Non-pigmented ciliary epithelial cell (primary cell): ENCODE results near the gene STOML3.
"Not testable (repeated sequence)": the region's sequence is repeated elsewhere in the genome, so short reads cannot be mapped to it uniquely, and the experiment has no call there.

Source experiments
- DNase-seq: peaks from one replicate; pipeline ENCODE4 v3.0.0-alpha.2; 2010; ENCODE audit warnings: low read depth

Gene STOML3, protein sequence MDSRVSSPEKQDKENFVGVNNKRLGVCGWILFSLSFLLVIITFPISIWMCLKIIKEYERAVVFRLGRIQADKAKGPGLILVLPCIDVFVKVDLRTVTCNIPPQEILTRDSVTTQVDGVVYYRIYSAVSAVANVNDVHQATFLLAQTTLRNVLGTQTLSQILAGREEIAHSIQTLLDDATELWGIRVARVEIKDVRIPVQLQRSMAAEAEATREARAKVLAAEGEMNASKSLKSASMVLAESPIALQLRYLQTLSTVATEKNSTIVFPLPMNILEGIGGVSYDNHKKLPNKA

DNA sequence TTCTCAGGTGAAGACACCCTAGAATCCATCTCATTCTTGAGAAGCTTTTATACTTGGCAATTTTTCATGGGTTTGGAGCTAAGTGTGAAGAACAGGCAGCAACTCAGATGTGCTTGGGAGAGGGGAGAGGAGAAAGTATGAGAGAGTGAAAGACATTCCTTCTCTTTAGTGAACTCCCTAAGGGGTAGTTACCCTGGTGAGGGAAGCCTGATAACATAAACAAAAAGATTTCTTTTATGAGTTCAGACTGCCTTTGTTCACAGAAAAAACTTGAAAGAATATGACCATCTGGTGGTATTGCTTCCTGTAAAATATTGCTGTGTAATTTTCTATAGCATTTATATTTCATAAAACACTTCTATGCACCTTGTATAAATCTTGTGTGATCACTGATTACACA is at the start of gene STOML3:
Gene STOML3, minus strand, starts transcription at position 139 of the 400 bp plus-strand sequence. Its CDS starts 110 bp downstream, at position 29.
- DNase-seq: no peak

DNA sequence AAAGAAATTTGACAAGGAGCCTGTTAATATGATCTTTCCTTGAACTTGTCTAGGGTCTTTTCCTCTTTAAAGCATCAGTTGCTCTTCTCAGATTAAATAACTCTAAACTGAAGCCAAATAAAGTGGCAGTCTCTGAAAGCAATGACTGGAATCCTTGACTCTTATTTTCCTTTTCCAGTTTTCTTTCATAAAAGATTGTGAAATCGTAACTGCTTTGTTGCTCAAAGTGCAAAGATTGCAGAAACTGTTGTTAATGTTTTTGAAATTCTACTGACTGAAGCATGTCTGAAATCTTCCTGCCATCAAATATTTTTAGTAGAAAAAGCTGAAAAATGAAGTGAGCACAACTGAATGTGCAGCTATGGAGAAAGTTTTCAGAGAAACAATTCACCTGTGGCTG is 49.6 kb upstream of the STOML3 start:
- DNase-seq: no peak

DNA sequence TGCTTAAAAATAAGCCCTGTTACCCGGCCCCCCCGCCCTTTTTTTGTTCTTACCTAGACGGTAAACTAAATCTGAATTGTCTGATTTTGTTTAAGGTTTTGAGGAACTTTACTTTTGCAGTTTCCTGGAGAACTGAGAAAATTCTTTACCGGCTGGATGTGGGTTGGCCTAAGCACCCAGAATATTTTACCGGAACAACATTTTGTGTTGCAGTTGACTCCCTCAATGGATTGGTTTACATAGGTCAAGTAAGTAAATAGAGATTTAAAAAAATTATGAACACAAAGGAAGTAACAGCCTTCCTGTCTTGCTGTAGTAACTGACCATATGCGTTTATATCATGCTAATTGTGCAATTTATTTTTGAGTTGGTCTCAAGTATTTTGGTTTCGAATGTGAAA is 48.4 kb upstream of the STOML3 start:
- DNase-seq: no peak

DNA sequence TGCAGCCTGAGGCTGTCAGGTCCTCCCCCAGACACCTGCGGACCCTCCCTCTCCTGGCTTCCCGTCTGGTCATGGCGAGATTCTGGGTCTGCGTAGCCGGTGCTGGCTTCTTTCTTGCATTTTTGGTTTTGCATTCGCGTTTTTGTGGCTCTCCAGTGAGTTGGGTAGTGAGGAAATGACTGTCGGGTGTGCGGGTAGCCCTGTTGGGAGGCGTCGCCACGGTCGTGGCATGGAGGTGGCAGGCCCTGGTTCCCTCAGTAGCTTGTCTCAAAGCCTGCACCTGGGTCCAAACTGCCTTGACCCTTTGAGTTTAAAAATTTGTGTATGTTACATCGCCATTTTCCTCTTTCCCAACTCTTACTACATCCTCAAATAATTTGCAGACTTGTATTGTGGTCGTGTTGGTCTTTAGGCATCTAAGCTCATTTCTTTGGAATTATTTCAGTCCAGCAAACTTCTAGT is 48.0 kb upstream of the STOML3 start:
- DNase-seq: no peak

DNA sequence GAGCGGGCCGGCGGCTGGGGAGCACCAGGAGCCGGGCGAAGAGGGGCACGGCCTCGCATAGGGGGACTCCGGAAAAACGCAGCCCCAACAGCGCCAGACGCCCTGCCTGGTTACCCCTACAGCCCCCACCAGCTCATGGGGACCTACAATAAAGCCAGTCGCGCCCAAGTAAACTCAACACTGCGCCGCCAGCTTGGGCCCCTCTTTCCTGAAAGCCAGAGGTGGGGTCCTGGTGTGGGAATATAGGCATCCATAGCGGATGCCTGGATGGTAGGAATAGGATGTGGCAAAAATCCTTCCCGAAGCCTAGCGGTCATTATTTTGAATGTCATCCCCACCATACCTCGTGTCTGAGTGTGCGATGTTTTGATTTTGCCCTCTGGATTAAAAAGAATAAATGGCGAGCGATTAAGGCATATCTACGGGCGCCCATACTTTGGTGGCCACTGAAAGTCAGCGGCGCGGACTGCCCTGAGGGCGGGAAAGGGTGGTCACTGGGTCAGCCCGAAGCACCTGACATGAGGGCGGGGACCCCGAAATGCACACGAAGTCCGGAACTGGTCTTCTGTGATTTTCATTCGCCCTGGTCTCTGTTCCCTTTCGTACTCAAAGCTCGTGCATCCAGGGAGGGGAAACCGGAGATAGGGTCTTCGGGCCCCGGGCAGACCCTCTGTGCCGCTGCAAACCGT is 47.4 kb upstream of the STOML3 start, which contains the start of the genes NHLRC3 and PROSER1:
Gene NHLRC3, plus strand, starts transcription at position 577 of the 689 bp plus-strand sequence. CDS start 184 bp downstream, outside the sequence.
Gene PROSER1, minus strand, starts transcription at position 210 of the 689 bp plus-strand sequence. CDS start 847 bp downstream, outside the sequence.
- DNase-seq: peak; percentile 45

DNA sequence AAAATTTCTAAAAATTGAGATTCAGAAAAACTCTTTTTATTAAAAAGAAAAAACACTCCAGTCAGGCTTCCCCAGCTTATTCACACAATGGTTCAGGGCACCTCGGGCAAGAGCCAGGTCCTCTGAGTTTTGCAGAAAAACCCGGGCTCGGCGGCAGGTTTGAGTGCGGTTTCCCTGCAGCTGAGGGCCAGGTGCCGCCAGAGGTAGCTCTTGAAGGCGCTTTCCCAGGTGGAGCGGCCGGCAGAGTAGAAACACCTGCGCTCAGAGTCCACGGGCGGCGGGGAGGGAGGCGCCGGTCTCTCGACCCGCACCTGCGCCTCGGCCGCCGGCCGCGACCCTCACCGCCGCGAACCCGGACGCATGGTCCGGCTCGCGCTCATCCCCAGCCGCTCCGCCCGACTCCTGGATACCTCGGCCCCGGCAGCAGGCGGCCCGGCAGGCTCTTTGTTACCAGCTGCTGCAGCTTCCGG is 46.8 kb upstream of the STOML3 start:
- DNase-seq: no peak

DNA sequence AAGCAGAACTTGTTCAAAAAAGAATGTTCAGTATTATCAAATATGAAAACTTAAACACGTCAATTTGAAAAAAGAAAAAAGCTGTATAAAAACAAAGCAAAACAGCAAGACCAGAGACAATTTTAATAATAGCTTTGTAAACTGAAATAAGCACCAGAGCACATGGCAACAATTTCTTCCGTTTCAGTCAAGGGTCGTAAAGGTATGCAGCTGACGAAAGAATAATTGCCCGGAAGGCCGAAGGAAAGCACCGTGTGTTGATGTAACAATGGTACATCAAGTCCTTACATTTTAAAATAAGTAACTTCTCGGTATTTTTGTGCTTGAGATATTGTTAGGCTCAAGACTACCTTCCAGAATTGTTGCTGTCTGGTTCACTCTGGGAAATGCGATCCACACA is 45.6 kb upstream of the STOML3 start:
- no peak for DNase-seq

DNA sequence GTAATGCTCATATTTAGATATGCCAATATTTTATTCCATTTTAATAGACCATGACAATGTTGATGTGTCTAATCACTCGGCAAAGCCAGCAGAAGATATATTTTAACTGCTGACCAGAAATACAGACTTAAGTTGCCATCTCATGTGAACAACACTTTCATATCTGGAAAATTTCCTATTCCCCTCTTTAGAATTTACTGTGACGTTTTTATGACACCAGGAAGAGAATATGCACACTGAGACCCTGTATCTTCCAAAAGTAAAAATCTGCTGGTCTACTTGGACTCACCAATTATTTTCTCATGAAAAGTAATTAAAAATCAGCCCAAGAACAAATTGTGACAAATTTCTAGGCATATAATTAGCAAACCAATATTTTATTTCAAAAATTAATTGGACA is 45.2 kb upstream of the STOML3 start:
- no peak for DNase-seq

DNA sequence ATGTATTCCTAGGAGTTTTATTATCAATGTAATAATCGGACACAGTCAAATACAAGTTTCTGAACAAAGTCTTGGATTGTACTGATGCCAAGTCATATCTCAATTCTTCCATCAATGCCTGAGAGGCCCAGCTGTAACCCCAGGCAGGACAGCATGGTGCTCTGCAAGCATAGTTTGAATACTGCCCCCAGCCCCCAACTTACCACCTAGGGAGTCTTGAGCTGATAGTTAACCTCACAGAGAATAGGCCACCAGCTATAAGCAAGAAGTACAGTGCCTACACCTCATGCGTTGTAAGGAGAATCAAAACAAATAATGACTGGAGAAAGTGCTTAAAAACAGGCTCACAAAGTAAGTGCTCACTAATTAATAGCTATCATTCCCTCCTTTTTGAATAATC is 44.6 kb upstream of the STOML3 start:
- DNase-seq: no peak

DNA sequence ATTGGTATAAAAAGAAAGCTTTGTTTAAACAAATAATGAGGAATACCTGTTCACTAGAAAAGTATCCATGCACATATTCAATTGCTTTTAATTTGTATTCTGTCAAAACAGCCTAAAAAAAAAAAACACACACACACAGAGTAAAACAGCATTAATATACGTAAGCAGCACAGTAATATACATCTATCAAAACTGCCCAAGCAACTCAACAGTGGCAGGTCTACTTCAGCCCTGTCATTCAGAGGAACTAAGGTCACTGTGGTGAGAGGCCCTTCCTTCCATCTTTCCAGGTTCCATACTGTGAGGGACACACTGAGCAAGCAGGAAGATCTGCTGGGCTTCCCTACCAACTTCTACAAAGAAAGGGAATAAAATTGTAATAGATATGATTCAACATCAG is 43.5 kb upstream of the STOML3 start:
- no peak for DNase-seq

DNA sequence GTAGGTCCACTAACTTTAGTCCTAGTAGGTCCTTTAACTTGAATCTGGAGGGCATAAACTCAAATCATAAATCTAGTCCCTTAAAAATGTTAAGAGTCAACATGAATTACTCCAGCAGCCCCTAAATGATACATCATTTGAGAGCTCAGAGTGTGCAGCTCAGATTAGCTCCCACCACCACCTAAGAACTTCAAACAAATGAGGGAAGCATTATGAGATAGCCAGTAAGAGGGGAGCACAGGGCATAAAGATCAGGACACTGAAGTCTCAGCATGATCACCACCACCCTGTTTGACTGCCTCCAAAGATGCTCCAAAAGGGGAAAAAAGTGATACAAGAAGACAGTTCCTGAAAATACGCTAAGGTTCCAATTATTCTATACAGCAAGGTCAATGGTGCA is 41.5 kb upstream of the STOML3 start:
- no peak for DNase-seq

DNA sequence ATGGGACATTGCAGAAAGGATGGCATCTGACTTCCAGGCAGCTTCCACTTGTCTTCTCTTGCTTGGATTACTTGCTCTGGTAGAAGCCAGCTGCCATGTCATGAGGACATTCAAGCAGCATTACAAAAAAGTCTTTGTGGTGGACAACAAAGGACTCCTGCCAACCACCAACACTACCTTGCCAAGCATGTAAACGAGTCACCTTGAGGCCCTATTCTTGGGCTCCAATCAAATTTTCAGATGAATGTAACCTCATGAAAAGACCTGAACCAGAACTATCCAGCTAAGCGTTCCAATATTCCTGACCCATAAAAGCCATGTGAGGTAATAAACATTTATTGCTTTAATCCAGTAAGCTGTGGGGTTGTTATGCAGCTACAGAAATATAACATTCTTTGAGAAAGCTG is 34.8 kb upstream of the STOML3 start:
- no peak for DNase-seq

DNA sequence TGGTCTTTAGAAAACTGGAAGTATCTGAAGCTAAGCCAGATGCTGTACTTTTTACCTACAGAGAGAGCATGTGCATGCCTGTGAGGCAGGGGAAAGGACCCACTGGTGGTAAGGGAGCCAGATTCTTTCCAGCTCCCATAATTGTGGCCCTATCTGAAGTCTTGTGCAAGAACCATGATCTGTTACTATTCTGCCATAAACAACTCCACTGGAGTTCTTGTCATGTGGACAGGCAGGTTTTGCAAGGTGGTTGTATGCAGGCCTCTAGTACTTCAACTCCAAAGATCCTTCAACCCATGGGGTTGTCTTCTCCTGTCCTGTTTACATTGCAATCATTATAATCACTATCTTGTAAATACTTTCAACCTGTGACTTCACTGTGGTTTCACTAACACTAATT is 33.1 kb upstream of the STOML3 start:
- DNase-seq: no peak

DNA sequence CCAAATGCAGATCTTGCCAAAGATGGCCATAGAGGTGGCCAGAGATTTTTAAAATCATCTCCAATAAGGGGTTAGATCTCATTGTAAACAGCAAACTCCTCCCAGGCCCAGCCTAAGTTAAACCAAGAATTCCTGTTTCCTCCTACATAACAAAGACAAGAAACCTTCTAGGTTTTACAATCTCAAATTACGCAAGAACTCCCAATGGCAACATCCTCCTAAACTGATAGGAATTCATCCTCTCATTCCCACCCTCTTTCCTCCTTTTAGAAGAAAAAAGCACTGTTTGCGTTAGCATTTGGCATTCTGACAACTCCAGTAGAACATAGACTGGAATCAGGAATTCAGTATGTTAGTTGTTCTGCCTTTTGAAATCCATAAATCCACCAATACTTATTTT is 32.7 kb upstream of the STOML3 start:
- DNase-seq: no peak

DNA sequence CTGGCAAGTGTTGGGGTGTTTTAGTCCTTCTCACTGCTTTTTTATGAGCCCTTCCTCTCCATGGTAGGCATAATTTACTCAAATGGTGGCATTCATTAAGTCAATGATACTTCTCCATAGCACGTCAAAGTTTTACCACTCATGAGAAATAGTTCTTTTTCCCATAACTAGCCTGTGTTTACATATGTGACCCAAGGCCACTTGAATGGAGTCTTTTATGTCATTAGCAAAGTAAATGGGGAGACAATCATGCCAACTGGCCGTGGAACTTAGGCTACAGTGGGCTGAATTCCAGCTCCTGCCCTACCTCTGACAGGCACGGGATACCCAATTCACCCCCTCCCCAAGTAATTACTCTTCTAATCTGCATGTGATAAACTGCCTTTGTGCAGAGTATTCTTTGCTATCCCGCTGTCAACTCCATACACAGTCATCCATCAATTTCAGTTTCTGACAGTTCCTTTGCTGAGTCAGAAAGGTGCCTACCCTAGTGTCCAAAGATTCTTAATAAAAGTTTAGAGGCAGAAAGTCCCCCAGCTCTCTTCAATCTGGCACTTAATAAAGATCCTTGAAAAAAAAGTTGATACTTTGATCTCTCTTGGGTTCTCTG is 30.3 kb upstream of the STOML3 start:
- DNase-seq: no peak

DNA sequence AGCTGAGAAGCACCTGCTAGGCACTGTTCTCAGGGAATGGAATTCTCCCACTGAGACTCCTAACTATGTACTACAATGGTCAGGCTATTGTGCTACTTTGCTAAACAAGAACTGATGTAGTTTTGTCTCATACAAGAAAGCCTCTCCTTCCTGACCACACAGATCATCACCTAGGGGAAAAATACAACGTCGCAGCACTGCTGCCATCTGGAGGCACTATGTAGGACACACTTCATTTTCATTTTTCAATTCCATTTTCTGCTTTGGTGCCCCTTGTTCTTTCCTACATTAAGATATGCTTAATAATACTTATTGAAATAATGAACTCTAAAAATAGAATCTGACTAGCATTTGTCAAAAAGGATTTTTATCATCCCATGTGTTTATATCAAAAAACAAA is 26.2 kb upstream of the STOML3 start:
- DNase-seq: no peak

DNA sequence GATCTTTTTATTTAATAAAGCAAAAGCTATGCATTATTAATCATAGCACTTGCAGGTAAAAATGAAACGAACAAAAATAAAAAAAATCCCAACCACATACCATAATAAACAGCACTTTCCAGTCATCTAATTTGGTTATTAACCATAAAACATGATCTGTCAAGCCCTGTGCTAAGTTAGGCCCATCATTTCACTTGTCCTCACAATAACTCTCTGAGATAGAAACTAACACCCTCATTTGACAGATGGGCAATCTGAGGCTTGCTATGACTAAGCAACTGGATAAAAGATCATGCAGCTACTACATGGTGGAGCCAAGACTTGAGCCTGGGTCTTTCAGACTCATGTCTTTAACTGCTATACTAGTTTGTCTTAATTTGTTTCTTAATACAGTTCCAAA is 25.5 kb upstream of the STOML3 start:
- no peak for DNase-seq

DNA sequence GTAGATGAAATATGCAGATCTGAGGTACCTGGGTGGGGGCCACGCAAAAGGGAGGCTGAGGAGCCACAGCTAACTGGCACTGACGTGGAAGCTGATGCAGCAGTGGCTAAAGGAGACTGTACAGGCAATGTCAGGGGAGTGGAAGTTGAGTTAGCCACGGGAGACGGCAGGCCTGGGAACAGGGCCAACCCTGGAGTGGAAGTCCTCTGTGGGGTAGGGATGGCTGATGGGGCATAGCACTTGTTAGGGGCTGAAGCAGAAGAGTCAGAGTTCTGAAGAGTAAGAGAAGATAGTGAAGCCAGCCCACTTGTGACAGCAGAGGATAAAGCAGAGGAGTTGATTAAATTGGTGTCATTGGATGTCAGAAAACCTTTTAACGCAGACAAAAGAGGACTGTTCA is 22.8 kb upstream of the STOML3 start:
- no peak for DNase-seq

DNA sequence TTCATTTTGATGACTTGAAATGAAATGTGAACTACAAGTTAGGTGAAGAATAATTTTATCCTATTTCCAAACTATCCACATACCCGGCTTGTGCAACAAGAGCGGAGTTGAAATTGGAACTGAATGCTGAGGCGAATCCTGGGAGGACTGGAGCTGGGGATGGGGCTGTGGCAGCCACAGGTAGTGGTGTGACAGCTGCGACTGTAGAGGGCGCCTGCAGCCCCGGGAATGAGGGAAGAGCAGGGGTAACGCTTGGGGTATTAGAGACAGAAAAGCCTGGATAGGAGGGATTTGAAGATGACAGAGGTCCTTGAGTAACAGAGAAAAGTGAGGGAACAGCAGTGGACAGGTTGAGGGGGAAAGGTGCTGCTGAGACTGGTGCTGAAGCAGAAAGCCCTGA is 22.0 kb upstream of the STOML3 start:
- no peak for DNase-seq

DNA sequence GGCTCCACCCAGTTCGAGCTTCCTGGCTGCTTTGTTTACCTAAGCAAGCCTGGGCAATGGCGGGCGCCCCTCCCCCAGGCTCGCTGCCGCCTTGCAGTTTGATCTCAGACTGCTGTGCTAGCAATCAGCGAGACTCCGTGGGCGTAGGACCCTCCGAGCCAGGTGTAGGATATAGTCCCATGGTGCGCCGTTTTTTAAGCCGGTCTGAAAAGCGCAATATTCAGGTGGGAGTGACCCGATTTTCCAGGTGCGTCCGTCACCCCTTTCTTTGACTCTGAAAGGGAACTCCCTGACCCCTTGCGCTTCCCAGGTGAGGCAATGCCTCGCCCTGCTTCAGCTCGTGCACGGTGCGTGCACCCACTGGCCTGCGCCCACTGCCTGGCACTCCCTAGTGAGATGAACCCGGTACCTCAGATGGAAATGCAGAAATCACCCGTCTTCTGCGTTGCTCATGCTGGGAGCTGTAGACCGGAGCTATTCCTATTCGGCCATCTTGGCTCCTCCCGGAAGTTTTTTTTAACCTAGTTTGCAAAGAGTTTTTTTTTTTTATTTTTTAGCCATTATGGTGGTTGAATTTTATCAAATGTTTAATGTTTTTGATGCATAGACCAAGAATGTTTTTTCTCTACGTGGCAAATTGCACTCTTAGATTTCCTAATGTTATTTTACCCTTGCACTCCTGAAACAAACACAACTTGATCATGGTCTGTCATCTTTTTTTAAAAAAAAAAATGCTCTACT is 15.9 kb upstream of the STOML3 start:
- DNase-seq: not testable (repeated sequence)

DNA sequence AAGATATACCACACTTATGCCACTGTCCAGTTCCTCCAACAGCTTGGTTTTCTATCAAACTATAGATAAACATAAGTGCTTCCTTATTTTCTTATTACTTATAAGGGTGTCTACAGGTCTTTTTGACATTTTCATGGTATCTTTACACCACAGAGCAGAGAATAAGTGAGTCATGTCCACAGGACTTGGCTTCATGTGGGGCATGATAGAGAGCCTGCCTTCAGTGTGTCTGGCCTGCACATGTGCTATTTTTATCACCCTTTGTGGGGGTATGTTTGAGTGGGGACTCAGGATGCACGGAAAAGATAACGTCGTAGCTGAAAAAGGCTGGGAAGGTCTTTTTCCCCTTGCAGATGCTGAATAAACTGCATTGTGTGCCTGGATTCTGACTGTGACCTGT is 8.1 kb upstream of the STOML3 start:
- no peak for DNase-seq

DNA sequence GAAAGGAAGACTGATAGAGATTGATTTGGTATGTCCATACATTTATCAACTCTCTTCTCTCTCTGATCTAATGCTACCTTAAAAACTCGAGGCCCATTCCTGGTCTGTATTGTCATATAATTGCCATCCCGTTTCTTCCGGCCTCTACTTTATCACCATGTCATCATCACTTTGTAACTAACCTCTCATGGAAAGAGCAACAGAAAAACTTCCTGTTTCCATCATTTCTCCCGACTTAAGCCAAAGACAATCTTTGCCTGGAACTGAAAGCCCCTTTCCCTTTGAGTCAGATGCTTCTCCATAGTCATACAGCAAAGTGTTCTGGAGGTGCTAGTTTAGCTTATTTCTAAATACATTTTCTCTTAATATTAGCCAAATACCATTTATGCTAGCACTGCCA is 2.8 kb upstream of the STOML3 start:
- no peak for DNase-seq
